GM21723 (cell line): ENCODE data around the gene GALNT11.

Source experiments
- ATAC-seq: cut with Tn5 transposase; IDR thresholded peaks from one replicate; pipeline ENCODE4 v1.9.1; 2021; ENCODE audit warnings: mild to moderate bottlenecking, moderate library complexity; ENCODE audit not compliant: unreplicated experiment

Gene GALNT11

GRCh38 chr7:152144557-152145245 is 119.2 kb downstream of the GALNT11 start:
- ATAC-seq: no peak

GRCh38 chr7:152145853-152146466 is 120.5 kb downstream of the GALNT11 start:
- no peak for ATAC-seq

- ATAC-seq: no peak
Observed at GRCh38 chr7:152148706-152149105, 123.2 kb downstream of the GALNT11 start.

- ATAC-seq: no peak
Observed at GRCh38 chr7:152149363-152149762, 123.9 kb downstream of the GALNT11 start.

GRCh38 chr7:152152267-152152666 is 126.8 kb downstream of the GALNT11 start:
- ATAC-seq: no peak

GRCh38 chr7:152158801-152159587 is 133.5 kb downstream of the GALNT11 start:
- ATAC-seq: peak; percentile 91

- ATAC-seq: no peak
Observed at GRCh38 chr7:152161171-152161570, 135.7 kb downstream of the GALNT11 start.

- ATAC-seq: no peak
Observed at GRCh38 chr7:152162287-152162686, 136.8 kb downstream of the GALNT11 start.
